ENCODE data around the gene CLDN6. TPM values are rescaled to one million over a fixed set of nuclear protein-coding genes. Genes with fewer than 3 reads are reported as not detected.

CLDN6 gene
- total and polyA plus RNA-seq, 2 of the 13 experiments (the other 11 are each of a cell fraction or from before 2014, with no cell fraction given): 5.9 to 7.6 TPM

DNA sequence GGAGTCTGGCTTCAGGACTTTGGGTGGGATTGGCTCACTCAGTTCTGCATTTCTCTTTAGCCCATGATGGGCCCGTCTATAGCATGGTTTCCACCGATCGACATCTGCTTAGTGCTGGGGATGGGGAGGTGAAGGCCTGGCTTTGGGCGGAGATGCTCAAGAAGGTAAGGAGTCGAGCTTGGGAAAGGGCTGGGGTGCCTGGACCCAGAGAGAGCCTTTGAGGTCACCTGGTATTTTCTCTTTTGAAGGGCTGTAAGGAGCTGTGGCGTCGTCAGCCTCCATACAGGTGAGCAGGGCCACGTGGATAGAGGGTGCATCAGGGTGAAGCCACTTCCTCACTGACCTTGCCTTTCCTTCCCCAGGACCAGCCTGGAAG is 8.0 kb upstream of the CLDN6 start (continued):
- TF ChIP-seq GABPA (IDR thresholded peaks at IDR 0.05; ENCODE audit: low read depth, low read length) (no peak), GABPA (CRISPR knock-in tag; IDR thresholded peaks at IDR 0.05; ENCODE audit: low read depth) (no peak)

DNA sequence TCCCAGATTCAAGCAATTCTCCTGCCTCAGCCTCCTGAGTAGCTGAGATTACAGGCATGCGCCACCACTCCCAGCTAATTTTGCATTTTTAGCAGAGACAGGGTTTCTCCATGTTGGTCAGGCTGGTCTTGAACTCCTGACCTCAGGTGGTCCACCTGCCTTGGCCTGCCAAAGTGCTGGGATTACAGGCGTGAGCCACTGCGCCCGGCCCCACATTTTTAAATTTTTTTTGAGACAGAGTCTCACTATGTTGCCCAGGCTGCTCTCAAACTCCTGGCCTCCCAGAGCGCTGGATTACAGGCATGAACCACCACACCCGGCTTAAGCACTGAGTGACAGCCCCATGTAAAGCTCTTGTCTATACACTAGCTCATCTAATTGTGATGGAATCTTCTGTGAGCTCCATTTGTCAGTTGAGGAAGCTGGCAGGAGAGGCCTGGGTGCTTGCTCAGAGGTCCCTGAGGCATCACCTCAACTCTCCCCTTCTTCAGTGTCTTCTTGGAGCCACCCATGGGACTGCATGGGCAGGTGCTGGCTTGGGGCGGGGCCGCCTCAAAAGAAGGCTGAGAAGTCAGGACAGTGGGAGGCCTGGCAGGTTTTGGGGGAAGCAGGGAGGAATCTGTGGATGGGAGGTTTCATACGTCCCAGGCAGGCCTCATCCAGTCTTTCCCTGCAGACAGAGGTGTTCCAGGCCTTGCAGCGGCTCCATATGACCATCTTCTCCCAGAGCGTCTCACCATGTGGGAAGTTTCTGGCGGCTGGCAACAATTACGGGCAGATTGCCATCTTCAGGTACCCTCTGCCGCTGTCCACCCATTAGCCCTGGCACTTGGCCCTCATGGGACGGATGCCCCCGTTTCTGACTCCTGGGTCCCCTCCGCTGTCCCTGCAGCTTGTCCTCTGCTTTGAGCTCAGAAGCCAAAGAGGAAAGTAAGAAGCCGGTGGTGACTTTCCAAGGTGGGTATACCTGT is 7.3 kb upstream of the CLDN6 start:
- DNase-seq (ENCODE audit: low spot score): no peak
- peaks cover 2 to 19% of the 10 kb centered on the region in 2 experiments for H3K27me3 ChIP-seq (ENCODE audit: control insufficient read depth in 1 of 2, insufficient read depth in 2 of 2, low read length in 2 of 2)
- no peak overlapping the region; the same call in 1 of the 2 replicates for H3K4me2 ChIP-seq (ENCODE audit: low read depth, low read length)
- intact Hi-C loops (cut with micrococcal nuclease; ENCODE audit: unreplicated experiment): no loop called here
- no peak for FAIRE-seq
- no peak for ATAC-seq
- H3K9ac ChIP-seq (ENCODE audit: insufficient read depth, low read depth, low read length): no peak overlapping the region
- TF ChIP-seq, protein P1, sequence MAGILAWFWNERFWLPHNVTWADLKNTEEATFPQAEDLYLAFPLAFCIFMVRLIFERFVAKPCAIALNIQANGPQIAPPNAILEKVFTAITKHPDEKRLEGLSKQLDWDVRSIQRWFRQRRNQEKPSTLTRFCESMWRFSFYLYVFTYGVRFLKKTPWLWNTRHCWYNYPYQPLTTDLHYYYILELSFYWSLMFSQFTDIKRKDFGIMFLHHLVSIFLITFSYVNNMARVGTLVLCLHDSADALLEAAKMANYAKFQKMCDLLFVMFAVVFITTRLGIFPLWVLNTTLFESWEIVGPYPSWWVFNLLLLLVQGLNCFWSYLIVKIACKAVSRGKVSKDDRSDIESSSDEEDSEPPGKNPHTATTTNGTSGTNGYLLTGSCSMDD (CRISPR knock-in tag; IDR thresholded peaks at IDR 0.05): no peak
- no peak for TF ChIP-seq ZNF30 (CRISPR knock-in tag; IDR thresholded peaks at IDR 0.05)
- no peak for TF ChIP-seq ZNF512 (CRISPR knock-in tag; IDR thresholded peaks at IDR 0.05)
- TF ChIP-seq ZSCAN21 (CRISPR knock-in tag; IDR thresholded peaks at IDR 0.05; ENCODE audit: borderline replicate concordance): no peak
- TF ChIP-seq HNRNPLL (IDR thresholded peaks at IDR 0.05; ENCODE audit: low read depth, low read length, poor library complexity, severe bottlenecking): no peak
- TF ChIP-seq ZFYVE20 (CRISPR knock-in tag; IDR thresholded peaks at IDR 0.05; ENCODE audit: borderline replicate concordance, low read depth): no peak
- H2AFZ ChIP-seq (ENCODE audit: low read length): no peak overlapping the region
- BruUV-seq (replicated peaks): no TSS peak
- H3K27ac ChIP-seq (ENCODE audit: extremely low read length, insufficient read depth, low read length): no peak overlapping the region
- WGBS (ENCODE audit: low lambda C conversion rate): 98% methylated on average over 17 of the region's 18 CpGs
- no peak overlapping the region for H3K4me3 ChIP-seq (replicated peaks in 1 of 3; ENCODE audit: insufficient read depth in 1 of 3, low read depth in 2 of 3, low read length in 3 of 3)
- H3K79me2 ChIP-seq (ENCODE audit: insufficient read depth, low read length): peaks cover 5% of the 10 kb centered on the region
- peaks cover 52% of the 10 kb centered on the region for H3K4me1 ChIP-seq (ENCODE audit: insufficient read depth, low read length)
- CTCF ChIA-PET (ENCODE audit: low intra/inter-chr PET ratio, low total read pairs): no interaction called here
- H3K9me3 ChIP-seq (ENCODE audit: low read length): no peaks in the 10 kb centered on the region
- H4K20me1 ChIP-seq (ENCODE audit: insufficient read depth, low read length): peaks cover 31% of the 10 kb centered on the region; the same call in 1 of the 2 replicates
- POLR2A ChIA-PET: interaction anchor here (0.9 to 18.8 kb wide), 3 partner anchors 16 to 104 kb away, joined by 4 to 750 read pairs (median 48); partner anchors contain the start of genes CLDN9 and PKMYT1
- H3K36me3 ChIP-seq (replicated peaks in 1 of 2; ENCODE audit: control insufficient read depth in 1 of 2, insufficient read depth in 2 of 2, low read length in 2 of 2): peaks cover 16 to 17% of the 10 kb centered on the region in 2 experiments; a peak in 4 of 5 replicates
- in situ Hi-C loops (cut with HindIII; ENCODE audit: extremely low pct_ligation_motif_present, low pct_unique_long_range_greater_than_20kb): no loop called here
